Keratinocyte (primary cell): ENCODE results near the gene PRKD1.

Experiments
- EZH2 ChIP-seq: IDR thresholded peaks from one replicate; pipeline ENCODE4 v1.6.1; 2012; ENCODE audit warnings: inconsistent platforms, mild to moderate bottlenecking, low read length, moderate library complexity
- TF ChIP-seq, protein P1 (sequence below), 3 experiments: IDR thresholded peaks in 1 of 3; conservative IDR thresholded peaks in 1 of 3; optimal IDR thresholded peaks in 1 of 3; 2 replicates in 2 of 3; 3 replicates in 1 of 3; pipeline versions ENCODE3 to v1.5.1; 2011; ENCODE audit warnings: low read length in 3 of 3, mild to moderate bottlenecking in 3 of 3, moderate library complexity in 2 of 3, control low read depth in 1 of 3, inconsistent platforms in 1 of 3; ENCODE audit not compliant: insufficient read depth in 2 of 3; ENCODE audit errors: extremely low read depth in 1 of 3

DNA sequence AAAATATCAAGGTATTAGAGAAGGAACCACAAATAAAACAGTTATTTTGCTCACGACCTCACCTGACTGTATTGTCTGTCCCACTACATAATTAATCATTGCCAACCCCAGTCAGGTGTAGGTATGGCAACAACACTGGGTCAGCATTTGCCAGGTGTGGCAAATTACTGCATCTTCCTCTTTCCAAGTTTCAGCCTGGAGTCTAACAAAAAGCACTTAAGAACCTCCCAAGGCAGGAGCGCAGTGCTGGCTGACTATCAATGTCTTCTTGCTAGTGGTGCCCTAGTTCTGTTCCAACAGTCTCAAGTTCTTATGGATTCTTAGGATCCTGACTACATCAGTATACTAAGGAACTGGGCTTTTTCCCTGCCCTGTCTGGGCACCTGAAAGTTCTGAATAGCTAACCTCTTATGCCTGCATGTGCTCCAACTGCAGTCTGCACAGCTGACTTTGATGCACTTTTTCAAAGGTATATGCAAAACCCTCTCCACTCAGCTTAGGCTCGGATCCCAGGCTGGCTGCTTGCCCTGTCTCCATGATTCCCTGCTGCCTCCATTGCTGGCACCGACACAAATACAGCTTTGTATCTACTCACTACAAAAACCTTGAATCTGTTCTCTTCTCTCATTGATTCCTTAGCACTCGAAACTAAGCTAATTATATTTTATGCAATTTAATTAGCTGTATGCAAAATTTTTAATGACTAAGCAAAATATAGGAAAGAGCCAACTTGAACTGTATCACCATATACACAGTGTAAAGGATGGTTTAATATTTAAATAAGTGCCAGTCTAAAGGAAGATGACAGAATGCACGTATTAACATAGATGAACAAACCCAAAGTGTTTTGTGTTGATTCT is 113.3 kb downstream of the PRKD1 start:
- TF ChIP-seq, protein P1, sequence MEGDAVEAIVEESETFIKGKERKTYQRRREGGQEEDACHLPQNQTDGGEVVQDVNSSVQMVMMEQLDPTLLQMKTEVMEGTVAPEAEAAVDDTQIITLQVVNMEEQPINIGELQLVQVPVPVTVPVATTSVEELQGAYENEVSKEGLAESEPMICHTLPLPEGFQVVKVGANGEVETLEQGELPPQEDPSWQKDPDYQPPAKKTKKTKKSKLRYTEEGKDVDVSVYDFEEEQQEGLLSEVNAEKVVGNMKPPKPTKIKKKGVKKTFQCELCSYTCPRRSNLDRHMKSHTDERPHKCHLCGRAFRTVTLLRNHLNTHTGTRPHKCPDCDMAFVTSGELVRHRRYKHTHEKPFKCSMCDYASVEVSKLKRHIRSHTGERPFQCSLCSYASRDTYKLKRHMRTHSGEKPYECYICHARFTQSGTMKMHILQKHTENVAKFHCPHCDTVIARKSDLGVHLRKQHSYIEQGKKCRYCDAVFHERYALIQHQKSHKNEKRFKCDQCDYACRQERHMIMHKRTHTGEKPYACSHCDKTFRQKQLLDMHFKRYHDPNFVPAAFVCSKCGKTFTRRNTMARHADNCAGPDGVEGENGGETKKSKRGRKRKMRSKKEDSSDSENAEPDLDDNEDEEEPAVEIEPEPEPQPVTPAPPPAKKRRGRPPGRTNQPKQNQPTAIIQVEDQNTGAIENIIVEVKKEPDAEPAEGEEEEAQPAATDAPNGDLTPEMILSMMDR (optimal IDR thresholded peaks at IDR 0.05 in 1 of 3, IDR thresholded peaks at IDR 0.05 in 1 of 3, conservative IDR thresholded peaks at IDR 0.05 in 1 of 3; ENCODE audit: extremely low read depth in 1 of 3, insufficient read depth in 2 of 3, low read length in 3 of 3): no peak
- no peak for TF ChIP-seq EZH2
